Measurements from ENCODE around the gene NT5E.

DNA sequence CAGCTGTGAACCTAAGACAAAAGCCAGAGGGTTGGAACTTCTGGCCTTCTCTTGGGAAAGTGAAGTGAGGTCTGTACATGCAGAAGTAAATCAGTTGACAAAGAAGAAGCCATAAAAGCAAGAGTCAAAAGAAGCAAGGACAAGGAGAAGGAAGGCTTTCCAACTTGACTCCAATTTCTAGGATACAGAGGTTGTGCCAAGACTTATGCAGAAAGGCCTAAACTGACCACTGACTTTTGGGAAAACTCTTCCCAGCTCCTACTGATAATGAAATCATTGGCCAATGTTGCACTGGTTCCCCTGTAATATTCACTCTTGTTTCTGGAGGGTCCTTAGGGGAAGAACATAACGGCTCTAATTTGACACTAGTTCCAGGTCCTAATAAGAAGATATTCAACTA is 29.3 kb upstream of the NT5E start:
- no peak for TF ChIP-seq CTCF (IDR thresholded peaks at IDR 0.05; ENCODE audit: extremely low read depth in 1 of 2, insufficient read depth in 1 of 2, low read depth in 1 of 2, low read length in 2 of 2)
- TF ChIP-seq, protein P1, sequence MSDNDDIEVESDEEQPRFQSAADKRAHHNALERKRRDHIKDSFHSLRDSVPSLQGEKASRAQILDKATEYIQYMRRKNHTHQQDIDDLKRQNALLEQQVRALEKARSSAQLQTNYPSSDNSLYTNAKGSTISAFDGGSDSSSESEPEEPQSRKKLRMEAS (IDR thresholded peaks at IDR 0.05; ENCODE audit: insufficient read depth, insufficient read length), result no peak
- no peak for TF ChIP-seq POLR2AphosphoS5 (IDR thresholded peaks at IDR 0.05; ENCODE audit: insufficient read depth, low read depth, low read length)
- TF ChIP-seq EZH2 (IDR thresholded peaks at IDR 0.05; ENCODE audit: borderline replicate concordance, low read depth, low read length, severe bottlenecking), result no peak
- no peak for TF ChIP-seq MYC (IDR thresholded peaks at IDR 0.05; ENCODE audit: low read depth, low read length)
- TF ChIP-seq POLR2A (IDR thresholded peaks at IDR 0.05; ENCODE audit: low read depth, low read length), result no peak
- TF ChIP-seq JUN (IDR thresholded peaks at IDR 0.05; ENCODE audit: borderline replicate concordance, insufficient read depth, insufficient read length, low read depth), result no peak
- no peak for TF ChIP-seq FOS (IDR thresholded peaks at IDR 0.05; ENCODE audit: borderline replicate concordance, insufficient read depth, low read length)
- TF ChIP-seq GATA2 (IDR thresholded peaks at IDR 0.05; ENCODE audit: insufficient read depth, insufficient read length, low read depth, low read length), result no peak
